ENCODE results near the gene KRTAP10-6. TPM values are rescaled to one million over a fixed set of nuclear protein-coding genes. Genes with fewer than 3 reads are reported as not detected.
"Not testable (repeated sequence)": the region's sequence is repeated elsewhere in the genome, so short reads cannot be mapped to it uniquely, and the experiment has no call there.

The KRTAP10-6 gene
- total RNA-seq, 2 donors from 2014 or later = not detected

DNA sequence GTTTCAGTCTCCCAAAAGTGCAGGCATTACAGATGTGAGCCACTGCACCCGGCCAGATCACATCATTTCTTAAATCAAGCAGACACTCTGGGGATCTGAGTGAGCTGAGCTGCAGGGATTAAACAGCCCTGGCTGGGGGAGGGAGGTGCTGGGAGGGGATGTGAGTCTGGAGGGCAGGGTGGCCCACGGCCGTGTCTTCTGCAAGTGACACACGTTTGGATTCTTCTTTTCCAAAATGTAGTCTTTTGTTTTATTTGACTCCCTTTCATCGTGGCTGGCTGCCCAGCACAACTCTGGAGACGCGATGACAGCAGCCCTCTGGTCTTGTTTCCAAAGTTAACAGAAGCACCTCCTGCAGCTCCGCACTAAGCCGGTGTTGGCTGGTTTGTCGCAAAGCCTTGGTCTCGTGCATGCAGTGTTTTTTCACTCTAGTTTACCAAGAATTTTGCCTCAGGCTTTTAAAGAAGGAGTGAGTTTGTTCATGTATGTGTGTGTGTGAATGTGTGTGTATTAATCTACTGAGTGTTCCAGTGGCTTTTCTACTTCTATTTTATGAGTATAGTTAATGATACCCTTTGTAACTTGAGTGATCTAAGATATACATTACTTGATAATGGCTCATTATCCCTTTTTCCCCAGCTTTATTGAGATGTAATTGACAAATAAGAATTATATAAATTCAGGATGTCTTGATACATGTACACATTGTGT, 9.1 kb downstream of the KRTAP10-6 start:
- no peak for DNase-seq
- Histone ChIP-seq H3K4me3 (no peak overlapping the region), H3K4me1 (no peaks in the 10 kb centered on the region), H3K9me3 (no peaks in the 10 kb centered on the region), H3K27me3 (no peaks in the 10 kb centered on the region), H3K36me3 (replicated peaks in 1 of 2; ENCODE audit: insufficient read depth in 1 of 2, low read depth in 2 of 2) (no peaks in the 10 kb centered on the region), H3K27ac (no peak overlapping the region)
- TF ChIP-seq, protein P1, sequence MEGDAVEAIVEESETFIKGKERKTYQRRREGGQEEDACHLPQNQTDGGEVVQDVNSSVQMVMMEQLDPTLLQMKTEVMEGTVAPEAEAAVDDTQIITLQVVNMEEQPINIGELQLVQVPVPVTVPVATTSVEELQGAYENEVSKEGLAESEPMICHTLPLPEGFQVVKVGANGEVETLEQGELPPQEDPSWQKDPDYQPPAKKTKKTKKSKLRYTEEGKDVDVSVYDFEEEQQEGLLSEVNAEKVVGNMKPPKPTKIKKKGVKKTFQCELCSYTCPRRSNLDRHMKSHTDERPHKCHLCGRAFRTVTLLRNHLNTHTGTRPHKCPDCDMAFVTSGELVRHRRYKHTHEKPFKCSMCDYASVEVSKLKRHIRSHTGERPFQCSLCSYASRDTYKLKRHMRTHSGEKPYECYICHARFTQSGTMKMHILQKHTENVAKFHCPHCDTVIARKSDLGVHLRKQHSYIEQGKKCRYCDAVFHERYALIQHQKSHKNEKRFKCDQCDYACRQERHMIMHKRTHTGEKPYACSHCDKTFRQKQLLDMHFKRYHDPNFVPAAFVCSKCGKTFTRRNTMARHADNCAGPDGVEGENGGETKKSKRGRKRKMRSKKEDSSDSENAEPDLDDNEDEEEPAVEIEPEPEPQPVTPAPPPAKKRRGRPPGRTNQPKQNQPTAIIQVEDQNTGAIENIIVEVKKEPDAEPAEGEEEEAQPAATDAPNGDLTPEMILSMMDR (IDR thresholded peaks at IDR 0.05) = no peak
- no peak for TF ChIP-seq POLR2A (IDR thresholded peaks at IDR 0.05)
- 15 to 16% methylated on average over 11 of the region's 11 CpGs for WGBS, 2 donors
- ATAC-seq = no peak
- intact Hi-C loops (cut with DNase I) = no loop called here

DNA sequence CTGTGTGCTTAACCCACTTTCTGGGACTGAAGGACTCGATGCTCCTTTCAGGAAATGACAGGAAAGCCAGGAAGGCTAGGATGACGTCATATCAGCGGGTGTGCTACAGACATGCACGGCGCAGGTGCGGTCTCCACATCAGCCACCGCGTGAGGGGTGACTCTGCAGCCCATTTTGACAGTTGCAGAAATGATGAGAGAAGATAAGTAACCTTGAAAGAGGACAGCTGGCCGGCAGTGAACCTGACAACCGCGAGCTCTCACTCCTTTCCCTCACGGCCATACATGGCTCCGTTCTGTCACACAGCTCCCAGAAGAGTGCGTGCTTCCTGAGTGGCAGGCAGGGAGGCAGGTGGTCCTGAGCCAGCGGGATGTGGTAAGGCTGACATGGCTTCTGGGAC, 10.2 kb downstream of the KRTAP10-6 start:
- TF ChIP-seq, protein P1 (IDR thresholded peaks at IDR 0.05) = no peak
- no peak for TF ChIP-seq POLR2A (IDR thresholded peaks at IDR 0.05)
- H3K27me3 ChIP-seq = no peaks in the 10 kb centered on the region
- ATAC-seq (no peak), DNase-seq (no peak)
- 70 to 77% methylated on average over 14 to 15 of the region's 15 CpGs for WGBS, 2 donors
- peaks cover 0 to 3% (median 0%) of the 10 kb centered on the region in 3 donors for H3K9me3 ChIP-seq
- H3K4me1 ChIP-seq = no peaks in the 10 kb centered on the region
- intact Hi-C loops (cut with DNase I) = no loop called here
- no peaks in the 10 kb centered on the region for H3K36me3 ChIP-seq (replicated peaks in 1 of 2; ENCODE audit: insufficient read depth in 1 of 2, low read depth in 2 of 2)
- H3K4me3 ChIP-seq = no peak overlapping the region
- no peak overlapping the region for H3K27ac ChIP-seq

DNA sequence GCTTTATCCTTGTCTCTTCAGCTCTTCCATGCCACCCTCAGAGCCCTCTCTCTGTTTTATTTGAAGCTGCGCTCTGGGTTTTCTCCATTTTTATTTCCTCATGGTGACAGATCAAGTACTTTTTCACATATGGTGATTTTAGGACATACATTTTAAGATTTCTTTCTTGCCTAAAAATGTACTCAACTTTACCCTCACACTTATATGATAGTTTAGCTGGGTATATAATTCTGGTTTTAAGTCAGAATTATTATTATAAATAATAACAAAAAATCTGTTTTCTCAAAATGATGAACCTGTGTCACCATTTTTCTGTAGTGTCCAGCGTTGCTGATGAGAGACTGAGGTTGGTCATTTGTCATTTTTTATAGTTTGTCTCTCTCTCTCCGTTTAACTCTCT, 11.1 kb downstream of the KRTAP10-6 start:
- ATAC-seq (no peak), DNase-seq (no peak)
- 74 to 84% methylated on average over 3 of the region's 3 CpGs for WGBS, 2 donors
- Histone ChIP-seq H3K9me3 (peaks cover 0 to 3% (median 0%) of the 10 kb centered on the region in 3 donors), H3K36me3 (replicated peaks in 1 of 2; ENCODE audit: insufficient read depth in 1 of 2, low read depth in 2 of 2) (no peaks in the 10 kb centered on the region), H3K27me3 (no peaks in the 10 kb centered on the region), H3K4me1 (no peaks in the 10 kb centered on the region), H3K4me3 (no peak overlapping the region), H3K27ac (no peak overlapping the region)
- intact Hi-C loops (cut with DNase I) = no loop called here
- TF ChIP-seq, protein P1 (IDR thresholded peaks at IDR 0.05) = no peak
- TF ChIP-seq POLR2A (IDR thresholded peaks at IDR 0.05) = no peak

DNA sequence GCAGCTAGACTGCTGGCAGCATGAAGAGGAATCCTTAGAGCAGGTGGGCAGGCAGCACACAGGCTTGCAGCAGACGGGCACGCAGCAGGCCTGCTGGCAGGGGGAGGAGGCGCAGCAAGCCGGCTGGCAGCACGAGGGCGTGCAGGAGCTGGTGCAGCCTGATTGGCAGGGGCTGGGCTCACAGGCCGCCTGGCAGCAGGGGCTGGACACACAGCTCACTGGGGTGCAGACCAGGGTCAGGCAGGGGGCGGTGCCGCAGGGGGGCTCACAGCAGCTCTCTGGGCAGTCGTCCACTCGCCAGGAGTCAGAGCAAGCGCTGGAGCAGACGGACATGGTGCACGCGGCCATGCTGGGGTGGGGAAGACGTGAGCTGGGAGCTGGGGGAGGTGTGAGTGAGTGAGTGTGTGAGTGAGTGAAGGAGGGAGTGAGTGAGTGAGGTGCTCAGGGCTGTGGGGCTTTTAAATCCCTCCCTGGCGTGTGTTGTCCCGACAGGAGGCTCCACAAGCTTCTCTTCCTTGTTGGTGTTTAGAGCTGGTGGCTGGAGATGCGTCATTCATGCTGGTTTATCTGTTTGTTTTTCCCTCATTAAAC, 12.0 kb downstream of the KRTAP10-6 start, which contains the start of gene KRTAP10-5:
KRTAP10-5 (minus strand) TSS at position 374 of the 591 bp plus-strand sequence; CDS start at position 348, 26 bp downstream.
- 20 to 40% methylated on average over 11 to 18 of the region's 19 CpGs for WGBS, 2 donors

DNA sequence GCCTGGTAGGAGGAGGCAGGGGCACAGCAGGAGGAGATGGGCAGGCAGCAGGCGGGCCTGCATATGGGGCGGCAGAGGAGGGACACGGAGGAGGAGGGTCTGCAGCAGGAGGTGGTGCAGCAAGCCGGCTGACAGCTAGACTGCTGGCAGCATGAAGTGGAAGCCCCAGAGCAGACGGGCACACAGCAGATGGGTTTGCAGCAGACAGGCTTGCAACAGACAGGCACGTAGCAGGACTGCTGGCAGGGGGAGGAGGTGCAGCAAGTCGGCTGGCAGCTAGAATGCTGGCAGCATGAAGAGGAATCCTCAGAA, 12.5 kb downstream of the KRTAP10-6 start:
- intact Hi-C loops (cut with DNase I) = no loop called here
- 32 to 46% methylated on average over 4 to 7 of the region's 7 CpGs for WGBS, 2 donors
- Histone ChIP-seq H3K4me1 (no peaks in the 10 kb centered on the region), H3K27me3 (no peaks in the 10 kb centered on the region), H3K36me3 (replicated peaks in 1 of 2; ENCODE audit: insufficient read depth in 1 of 2, low read depth in 2 of 2) (no peaks in the 10 kb centered on the region), H3K9me3 (peaks cover 0 to 3% (median 0%) of the 10 kb centered on the region in 3 donors), H3K27ac (no peak overlapping the region), H3K4me3 (no peak overlapping the region)
- ATAC-seq (no peak), DNase-seq (no peak)
- TF ChIP-seq, protein P1 (IDR thresholded peaks at IDR 0.05) = no peak
- TF ChIP-seq POLR2A (IDR thresholded peaks at IDR 0.05) = no peak

More for the DNA sequence above, 12.0 kb downstream of the KRTAP10-6 start, which contains the start of gene KRTAP10-5:
- H3K27ac ChIP-seq; H3K4me1 ChIP-seq; DNase-seq; H3K9me3 ChIP-seq; H3K27me3 ChIP-seq; intact Hi-C loops (cut with DNase I); ATAC-seq; H3K4me3 ChIP-seq; H3K36me3 ChIP-seq (replicated peaks in 1 of 2; ENCODE audit: insufficient read depth in 1 of 2, low read depth in 2 of 2): not testable (repeated sequence)

Measured in body of pancreas (tissue), 4 donors.